Measurements from ENCODE around the gene SMARCA1. TPM values are rescaled to one million over a fixed set of nuclear protein-coding genes. Genes with fewer than 3 reads are reported as not detected.
A peak's percentile ranks its signal among the peaks of the same experiment; 100 is the strongest.

Gene SMARCA1
- total RNA-seq, 1 experiment from 2014 or later: 56.9 TPM

DNA sequence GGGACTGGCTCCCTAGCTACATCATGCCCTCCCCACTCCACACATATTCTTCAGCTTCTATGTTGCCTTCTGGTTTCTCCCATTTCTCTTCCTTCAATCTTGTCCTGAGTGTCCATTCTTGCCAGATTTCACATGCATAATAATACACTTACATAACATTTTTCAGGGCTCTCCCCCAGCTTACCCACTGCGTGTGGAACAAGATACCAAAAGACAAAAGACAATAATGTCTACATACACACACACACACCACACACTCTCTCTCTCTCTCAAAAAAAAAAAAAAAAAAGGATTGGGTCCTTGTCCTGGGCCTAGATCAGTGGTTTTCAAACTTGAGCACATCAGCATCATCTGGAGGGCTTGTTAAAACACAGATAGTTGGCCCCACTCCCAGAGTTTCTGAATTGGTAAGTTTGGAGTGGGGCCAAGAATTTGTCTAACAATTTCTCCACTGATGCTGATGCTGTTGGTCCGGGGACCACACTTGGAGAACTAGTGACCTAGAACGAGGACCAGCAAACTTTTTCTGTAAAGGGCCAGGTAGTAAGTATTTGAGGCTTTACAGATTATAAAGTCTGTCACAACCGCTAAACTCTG, 6.5 kb upstream of the SMARCA1 start:
- Histone ChIP-seq H3K4me3 (ENCODE audit: low read depth, low read length, poor library complexity, severe bottlenecking) (no peak overlapping the region), H3K36me3 (ENCODE audit: insufficient read depth, low read length, poor library complexity, severe bottlenecking) (no peaks in the 10 kb centered on the region), H3K4me1 (ENCODE audit: insufficient read depth, low read length, poor library complexity, severe bottlenecking) (no peaks in the 10 kb centered on the region), H3K27ac (ENCODE audit: low read depth, low read length, poor library complexity, severe bottlenecking) (no peak overlapping the region), H3K9me3 (ENCODE audit: low read depth, low read length, poor library complexity, severe bottlenecking) (no peaks in the 10 kb centered on the region), H3K27me3 (replicated peaks; ENCODE audit: insufficient read depth, low read depth, low read length, poor library complexity) (no peaks in the 10 kb centered on the region)
- peak; percentile 68 for DNase-seq (ENCODE audit: low spot score)
- ChIA-PET CTCF (interaction anchor here (0.7 kb wide), 1 partner anchor 121 kb away, joined by 6 read pairs; no protein-coding TSS in a partner anchor), POLR2A (ENCODE audit: low non-redundant PET) (no interaction called here)
- no TSS peak for BruUV-seq (replicated peaks)
- intact Hi-C loops (cut with micrococcal nuclease; ENCODE audit: unreplicated experiment): no loop called here
- no peak for TF ChIP-seq EZH2 (IDR thresholded peaks at IDR 0.05; ENCODE audit: borderline replicate concordance, low read depth, low read length, poor library complexity, severe bottlenecking)
- TF ChIP-seq, protein P1, sequence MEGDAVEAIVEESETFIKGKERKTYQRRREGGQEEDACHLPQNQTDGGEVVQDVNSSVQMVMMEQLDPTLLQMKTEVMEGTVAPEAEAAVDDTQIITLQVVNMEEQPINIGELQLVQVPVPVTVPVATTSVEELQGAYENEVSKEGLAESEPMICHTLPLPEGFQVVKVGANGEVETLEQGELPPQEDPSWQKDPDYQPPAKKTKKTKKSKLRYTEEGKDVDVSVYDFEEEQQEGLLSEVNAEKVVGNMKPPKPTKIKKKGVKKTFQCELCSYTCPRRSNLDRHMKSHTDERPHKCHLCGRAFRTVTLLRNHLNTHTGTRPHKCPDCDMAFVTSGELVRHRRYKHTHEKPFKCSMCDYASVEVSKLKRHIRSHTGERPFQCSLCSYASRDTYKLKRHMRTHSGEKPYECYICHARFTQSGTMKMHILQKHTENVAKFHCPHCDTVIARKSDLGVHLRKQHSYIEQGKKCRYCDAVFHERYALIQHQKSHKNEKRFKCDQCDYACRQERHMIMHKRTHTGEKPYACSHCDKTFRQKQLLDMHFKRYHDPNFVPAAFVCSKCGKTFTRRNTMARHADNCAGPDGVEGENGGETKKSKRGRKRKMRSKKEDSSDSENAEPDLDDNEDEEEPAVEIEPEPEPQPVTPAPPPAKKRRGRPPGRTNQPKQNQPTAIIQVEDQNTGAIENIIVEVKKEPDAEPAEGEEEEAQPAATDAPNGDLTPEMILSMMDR (conservative IDR thresholded peaks at IDR 0.05; ENCODE audit: low read depth, low read length): no peak

DNA sequence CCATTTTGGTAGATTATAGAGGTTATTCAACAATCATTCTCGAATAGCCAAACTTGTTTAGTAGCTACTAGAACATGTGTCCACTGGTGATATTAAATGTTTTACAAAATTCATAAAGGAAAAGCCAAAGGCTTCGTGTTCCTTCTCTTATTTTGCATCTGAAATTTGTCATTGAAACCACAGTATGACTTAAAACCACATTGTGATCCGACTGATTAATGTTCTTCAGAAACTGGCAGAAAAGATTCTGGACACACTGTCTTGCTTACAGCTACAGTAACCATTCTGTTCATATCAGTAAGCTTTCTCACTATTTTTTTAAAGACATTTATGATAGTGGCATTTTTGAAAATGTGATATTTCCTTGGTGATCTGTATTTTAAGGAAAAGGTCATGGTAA, 2.6 kb upstream of the SMARCA1 start:
- no peak for TF ChIP-seq EZH2 (IDR thresholded peaks at IDR 0.05; ENCODE audit: borderline replicate concordance, low read depth, low read length, poor library complexity, severe bottlenecking)
- TF ChIP-seq, protein P1 (conservative IDR thresholded peaks at IDR 0.05; ENCODE audit: low read depth, low read length): no peak
- H3K9me3 ChIP-seq (ENCODE audit: low read depth, low read length, poor library complexity, severe bottlenecking): no peaks in the 10 kb centered on the region
- H3K4me3 ChIP-seq (ENCODE audit: low read depth, low read length, poor library complexity, severe bottlenecking): no peak overlapping the region
- no peak for DNase-seq (ENCODE audit: low spot score)
- intact Hi-C loops (cut with micrococcal nuclease; ENCODE audit: unreplicated experiment): no loop called here
- H3K27ac ChIP-seq (ENCODE audit: low read depth, low read length, poor library complexity, severe bottlenecking): no peak overlapping the region
- BruUV-seq (replicated peaks): no TSS peak
- no peaks in the 10 kb centered on the region for H3K36me3 ChIP-seq (ENCODE audit: insufficient read depth, low read length, poor library complexity, severe bottlenecking)
- H3K4me1 ChIP-seq (ENCODE audit: insufficient read depth, low read length, poor library complexity, severe bottlenecking): no peaks in the 10 kb centered on the region
- ChIA-PET CTCF (no interaction called here), POLR2A (ENCODE audit: low non-redundant PET) (no interaction called here)
- no peaks in the 10 kb centered on the region for H3K27me3 ChIP-seq (replicated peaks; ENCODE audit: insufficient read depth, low read depth, low read length, poor library complexity)

DNA sequence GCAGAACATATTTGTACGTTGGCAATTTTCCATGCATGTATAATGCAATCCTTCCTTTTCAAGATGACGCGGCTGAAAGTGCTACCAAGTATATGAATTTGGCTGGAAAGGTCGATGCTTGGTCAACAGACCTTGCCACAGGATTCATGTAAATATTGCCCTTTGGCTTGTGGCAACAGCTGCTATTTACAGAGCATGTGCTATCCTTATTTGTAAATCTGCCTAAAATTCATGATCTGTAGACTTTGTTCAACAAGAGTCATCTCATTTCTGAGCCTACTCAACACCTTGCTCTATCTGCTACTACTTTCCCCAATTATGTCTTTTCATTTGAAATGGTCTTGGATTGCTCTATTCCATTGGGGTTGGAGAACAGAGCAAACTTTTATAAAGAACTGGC, 1.9 kb upstream of the SMARCA1 start:
- no peaks in the 10 kb centered on the region for H3K9me3 ChIP-seq (ENCODE audit: low read depth, low read length, poor library complexity, severe bottlenecking)
- H3K36me3 ChIP-seq (ENCODE audit: insufficient read depth, low read length, poor library complexity, severe bottlenecking): no peaks in the 10 kb centered on the region
- H3K27ac ChIP-seq (ENCODE audit: low read depth, low read length, poor library complexity, severe bottlenecking): no peak overlapping the region
- ChIA-PET POLR2A (ENCODE audit: low non-redundant PET) (no interaction called here), CTCF (no interaction called here)
- H3K4me1 ChIP-seq (ENCODE audit: insufficient read depth, low read length, poor library complexity, severe bottlenecking): no peaks in the 10 kb centered on the region
- H3K27me3 ChIP-seq (replicated peaks; ENCODE audit: insufficient read depth, low read depth, low read length, poor library complexity): no peaks in the 10 kb centered on the region
- BruUV-seq (replicated peaks): no TSS peak
- DNase-seq (ENCODE audit: low spot score): no peak
- no peak overlapping the region for H3K4me3 ChIP-seq (ENCODE audit: low read depth, low read length, poor library complexity, severe bottlenecking)
- intact Hi-C loops (cut with micrococcal nuclease; ENCODE audit: unreplicated experiment): no loop called here
- TF ChIP-seq EZH2 (IDR thresholded peaks at IDR 0.05; ENCODE audit: borderline replicate concordance, low read depth, low read length, poor library complexity, severe bottlenecking): no peak
- TF ChIP-seq, protein P1 (conservative IDR thresholded peaks at IDR 0.05; ENCODE audit: low read depth, low read length): no peak

Measured in A673 (cell line).